DOHH2 (cell line): Measurements from ENCODE around the gene PHF24.
"Not testable (repeated sequence)": the region's sequence is repeated elsewhere in the genome, so short reads cannot be mapped to it uniquely, and the experiment has no call there.

Source experiments
- H3F3A ChIP-seq: fragments of 200-600 bp; sonication (generic), shearing (Covaris generic); 2 replicates; pipeline ENCODE4 v1.6.0; 2016; ENCODE audit warnings: antibody characterized with exemption, mild to moderate bottlenecking; ENCODE audit not compliant: control insufficient read depth, insufficient read depth
- H3K27ac ChIP-seq: fragments of 200-600 bp; sonication (generic); 2 replicates; pipeline ENCODE4 v1.5.1; 2014; ENCODE audit warnings: low read depth, mild to moderate bottlenecking, low read length, moderate library complexity
- H3K27me3 ChIP-seq: fragments of 200-600 bp; sonication (generic); 2 replicates; pipeline ENCODE4 v1.6.1; 2014; ENCODE audit warnings: mild to moderate bottlenecking, low read length, mixed read lengths; ENCODE audit not compliant: control insufficient read depth
- H3K36me3 ChIP-seq: fragments of 200-600 bp; sonication (generic); 2 replicates; pipeline ENCODE4 v1.6.1; 2014; ENCODE audit warnings: mild to moderate bottlenecking, low read length, moderate library complexity, mixed read lengths; ENCODE audit not compliant: control insufficient read depth
- H3K4me1 ChIP-seq: fragments of 200-600 bp; sonication (generic); 2 replicates; pipeline ENCODE4 v1.6.1; 2014; ENCODE audit warnings: mild to moderate bottlenecking, low read length, mixed read lengths; ENCODE audit not compliant: control insufficient read depth
- H3K4me2 ChIP-seq: fragments of 200-600 bp; sonication (generic); 2 replicates; pipeline ENCODE4 v1.6.0; 2014; ENCODE audit warnings: mild to moderate bottlenecking, low read length, moderate library complexity
- H3K4me3 ChIP-seq: fragments of 200-600 bp; sonication (generic); 2 replicates; pipeline ENCODE4 v1.5.1; 2014; ENCODE audit warnings: mild to moderate bottlenecking, low read length, mixed read lengths
- H3K79me2 ChIP-seq: fragments of 200-600 bp; sonication (generic); 2 replicates; pipeline ENCODE4 v1.6.1; 2014; ENCODE audit warnings: mild to moderate bottlenecking, low read length, mixed read lengths; ENCODE audit not compliant: control insufficient read depth
- H3K9me2 ChIP-seq: fragments of 200-600 bp; sonication (generic); replicated peaks from 2 replicates; pipeline ENCODE4 v1.6.1; 2014; ENCODE audit warnings: mild to moderate bottlenecking, low read length, mixed read lengths; ENCODE audit not compliant: control insufficient read depth
- H3K9me3 ChIP-seq: fragments of 200-600 bp; sonication (generic); 2 replicates; pipeline ENCODE4 v1.6.1; 2014; ENCODE audit warnings: antibody characterized with exemption, low read length, mixed read lengths; ENCODE audit not compliant: control insufficient read depth, insufficient read depth
- H4K20me1 ChIP-seq: fragments of 200-600 bp; sonication (generic); 2 replicates; pipeline ENCODE4 v1.6.0; 2014; ENCODE audit warnings: low read depth, mild to moderate bottlenecking, antibody characterized with exemption, low read length, moderate library complexity; ENCODE audit not compliant: control insufficient read depth, insufficient read depth
- CTCF ChIP-seq: fragments of 200-600 bp; sonication (generic); IDR thresholded peaks from one replicate; pipeline ENCODE4 v1.5.1; 2014; ENCODE audit warnings: antibody characterized with exemption, mild to moderate bottlenecking, low read depth, low read length; ENCODE audit not compliant: poor library complexity, severe bottlenecking
- EZH2phosphoT487 ChIP-seq: fragments of 200-600 bp; sonication (generic); IDR thresholded peaks from 2 replicates; pipeline ENCODE4 v1.6.1; 2017; ENCODE audit warnings: borderline replicate concordance, mild to moderate bottlenecking, antibody characterized with exemption, low read length, moderate library complexity, mixed read lengths

Gene PHF24

GRCh38 chr9:35002623-35003022 is 44.5 kb downstream of the PHF24 start:
- no peaks in the 10 kb centered on the region for H3K9me2 ChIP-seq
- no peak overlapping the region for H3K4me2 ChIP-seq
- no peaks in the 10 kb centered on the region for H3K4me1 ChIP-seq
- H3K4me3 ChIP-seq: no peak overlapping the region
- no peaks in the 10 kb centered on the region for H3F3A ChIP-seq
- no peak for TF ChIP-seq EZH2phosphoT487
- no peak for TF ChIP-seq CTCF
- peaks cover 6% of the 10 kb centered on the region; the same call in 1 of the 2 replicates for H3K27me3 ChIP-seq
- no peaks in the 10 kb centered on the region for H3K9me3 ChIP-seq
- H3K79me2 ChIP-seq: no peaks in the 10 kb centered on the region
- H3K27ac ChIP-seq: no peak overlapping the region
- no peaks in the 10 kb centered on the region for H4K20me1 ChIP-seq
- no peaks in the 10 kb centered on the region for H3K36me3 ChIP-seq

- not testable (repeated sequence) for H3K36me3 ChIP-seq
Measured at GRCh38 chr9:35004299-35004698, 46.2 kb downstream of the PHF24 start.

DNA sequence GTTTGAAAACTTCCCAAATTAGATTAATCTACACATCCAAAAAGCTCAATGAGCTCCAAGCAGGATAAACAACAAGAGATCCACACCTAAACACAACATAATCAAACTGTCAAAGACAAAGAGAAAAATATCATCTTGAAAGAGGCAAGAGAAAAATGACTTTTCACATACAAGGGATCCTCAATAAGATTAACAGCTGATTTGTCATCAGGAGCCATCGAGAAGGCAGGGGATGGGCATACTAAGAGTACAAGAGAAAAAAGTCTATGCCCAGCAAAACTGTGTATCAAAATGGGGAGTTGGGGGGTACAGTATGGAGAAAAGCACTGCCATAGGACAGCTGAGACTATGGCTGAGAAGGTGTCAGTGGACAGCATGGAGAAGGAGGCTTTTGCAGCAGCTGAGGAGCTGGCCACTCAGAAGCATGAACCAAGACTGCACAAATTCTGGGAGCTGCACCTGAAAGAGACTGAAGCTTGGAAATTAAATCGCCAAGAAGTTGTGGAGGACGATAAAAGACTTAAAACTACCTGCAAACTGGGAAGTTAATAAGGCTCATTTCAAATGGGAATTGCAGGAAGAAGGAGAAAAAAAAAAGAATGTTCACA is 52.4 kb downstream of the PHF24 start:
- H3K4me1 ChIP-seq: no peaks in the 10 kb centered on the region
- H3K36me3 ChIP-seq: no peaks in the 10 kb centered on the region
- H3K27ac ChIP-seq: no peak overlapping the region
- no peaks in the 10 kb centered on the region for H3K27me3 ChIP-seq
- TF ChIP-seq CTCF (no peak), EZH2phosphoT487 (no peak)
- H3F3A ChIP-seq: no peaks in the 10 kb centered on the region
- no peaks in the 10 kb centered on the region for H3K79me2 ChIP-seq
- no peak overlapping the region for H3K4me3 ChIP-seq
- no peaks in the 10 kb centered on the region for H3K9me2 ChIP-seq
- H3K4me2 ChIP-seq: no peak overlapping the region
- no peaks in the 10 kb centered on the region for H4K20me1 ChIP-seq
- H3K9me3 ChIP-seq: no peaks in the 10 kb centered on the region

More at GRCh38 chr9:35004299-35004698, 46.2 kb downstream of the PHF24 start:
- H3K27me3 ChIP-seq, H3K27ac ChIP-seq, H4K20me1 ChIP-seq, H3K4me3 ChIP-seq, H3K4me1 ChIP-seq, H3K9me2 ChIP-seq, H3K9me3 ChIP-seq, H3K79me2 ChIP-seq, H3K4me2 ChIP-seq, H3F3A ChIP-seq: not testable (repeated sequence)

DNA sequence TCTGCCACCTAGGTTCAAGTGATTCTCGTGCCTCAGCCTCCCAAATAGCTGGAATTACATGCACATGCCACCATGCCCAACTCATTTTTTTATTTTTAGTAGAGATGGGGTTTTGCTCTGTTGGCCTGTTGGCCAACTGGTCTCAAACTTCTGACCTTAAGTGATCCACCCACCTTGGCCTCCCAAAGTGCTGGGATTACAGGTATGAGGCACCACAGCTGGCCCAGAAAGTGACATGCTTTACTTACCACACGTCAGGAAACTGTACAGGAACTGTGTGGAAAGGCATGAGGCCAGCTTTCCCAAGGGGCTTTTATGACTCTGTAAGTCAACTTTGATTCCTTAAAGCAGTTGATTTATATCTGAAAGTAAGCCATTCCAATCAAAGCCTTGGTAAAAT is 56.4 kb downstream of the PHF24 start:
- H3F3A ChIP-seq: no peaks in the 10 kb centered on the region
- no peaks in the 10 kb centered on the region for H3K79me2 ChIP-seq
- H3K4me3 ChIP-seq: no peak overlapping the region
- no peaks in the 10 kb centered on the region for H3K27me3 ChIP-seq
- no peak overlapping the region for H3K4me2 ChIP-seq
- no peaks in the 10 kb centered on the region for H3K9me3 ChIP-seq
- H3K27ac ChIP-seq: no peak overlapping the region
- H3K36me3 ChIP-seq: no peaks in the 10 kb centered on the region
- TF ChIP-seq EZH2phosphoT487 (no peak), CTCF (no peak)
- no peaks in the 10 kb centered on the region for H3K9me2 ChIP-seq
- H3K4me1 ChIP-seq: no peaks in the 10 kb centered on the region
- H4K20me1 ChIP-seq: no peaks in the 10 kb centered on the region

DNA sequence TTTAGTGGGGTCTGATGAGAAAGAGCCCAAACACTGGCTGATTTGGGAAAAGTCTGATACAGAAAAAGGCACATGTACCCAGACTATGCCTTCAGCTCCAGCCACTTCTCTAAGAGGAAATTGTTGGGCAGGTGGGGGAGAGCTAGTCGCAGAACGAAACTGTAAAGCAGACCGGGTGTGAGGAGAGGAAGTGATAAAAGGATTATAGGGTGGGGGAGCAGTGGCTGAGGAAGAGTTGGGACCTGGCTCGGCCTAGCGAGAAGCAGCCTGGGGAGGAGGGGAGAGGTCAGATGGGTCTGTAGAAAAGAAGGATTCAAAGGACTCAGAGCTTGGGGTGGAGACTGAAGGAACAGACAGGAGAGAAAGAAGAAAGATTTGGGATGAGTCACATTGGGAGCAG is 65.4 kb downstream of the PHF24 start:
- H4K20me1 ChIP-seq, H3K27ac ChIP-seq, H3K4me3 ChIP-seq, H3K4me1 ChIP-seq, H3K36me3 ChIP-seq, H3F3A ChIP-seq, H3K9me2 ChIP-seq, H3K79me2 ChIP-seq, H3K9me3 ChIP-seq, H3K4me2 ChIP-seq, H3K27me3 ChIP-seq: not testable (repeated sequence)
